ENCODE data around the gene GALNTL6. TPM values are rescaled to one million over a fixed set of nuclear protein-coding genes. Genes with fewer than 3 reads are reported as not detected.

Gene GALNTL6
- total and polyA plus RNA-seq, 8 donors = 0.15 to 0.87 (median 0.58) TPM; not detected in 3

- DNase-seq = no peak
- intact Hi-C loops (cut with DNase I; ENCODE audit: low total_unique reads) = no loop called here
- Histone ChIP-seq H3K27me3 (no peaks in the 10 kb centered on the region), H3K4me3 (no peak overlapping the region), H3K4me1 (peaks cover 0 to 18% (median 5%) of the 10 kb centered on the region in 4 donors), H3K27ac (no peak overlapping the region), H3K9me3 (peaks cover 0 to 13% (median 11%) of the 10 kb centered on the region in 4 donors), H3K36me3 (no peaks in the 10 kb centered on the region)
- no peak for TF ChIP-seq POLR2AphosphoS5 (IDR thresholded peaks at IDR 0.05)
- TF ChIP-seq, protein P1, sequence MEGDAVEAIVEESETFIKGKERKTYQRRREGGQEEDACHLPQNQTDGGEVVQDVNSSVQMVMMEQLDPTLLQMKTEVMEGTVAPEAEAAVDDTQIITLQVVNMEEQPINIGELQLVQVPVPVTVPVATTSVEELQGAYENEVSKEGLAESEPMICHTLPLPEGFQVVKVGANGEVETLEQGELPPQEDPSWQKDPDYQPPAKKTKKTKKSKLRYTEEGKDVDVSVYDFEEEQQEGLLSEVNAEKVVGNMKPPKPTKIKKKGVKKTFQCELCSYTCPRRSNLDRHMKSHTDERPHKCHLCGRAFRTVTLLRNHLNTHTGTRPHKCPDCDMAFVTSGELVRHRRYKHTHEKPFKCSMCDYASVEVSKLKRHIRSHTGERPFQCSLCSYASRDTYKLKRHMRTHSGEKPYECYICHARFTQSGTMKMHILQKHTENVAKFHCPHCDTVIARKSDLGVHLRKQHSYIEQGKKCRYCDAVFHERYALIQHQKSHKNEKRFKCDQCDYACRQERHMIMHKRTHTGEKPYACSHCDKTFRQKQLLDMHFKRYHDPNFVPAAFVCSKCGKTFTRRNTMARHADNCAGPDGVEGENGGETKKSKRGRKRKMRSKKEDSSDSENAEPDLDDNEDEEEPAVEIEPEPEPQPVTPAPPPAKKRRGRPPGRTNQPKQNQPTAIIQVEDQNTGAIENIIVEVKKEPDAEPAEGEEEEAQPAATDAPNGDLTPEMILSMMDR (IDR thresholded peaks at IDR 0.05) = no peak
- TF ChIP-seq POLR2A (IDR thresholded peaks at IDR 0.05) = no peak
- no peak for TF ChIP-seq EP300 (IDR thresholded peaks at IDR 0.05)
- 45 to 59% (median 47%) methylated on average over 5 of the region's 5 CpGs for WGBS, 5 donors
These were observed 1179.6 kb downstream of the GALNTL6 start for GRCh38 chr4:172992648-172993378.

- no peaks in the 10 kb centered on the region for H3K36me3 ChIP-seq
- intact Hi-C loops (cut with DNase I; ENCODE audit: low total_unique reads) = no loop called here
- WGBS, 5 donors = 76 to 85% (median 84%) methylated on average over 4 of the region's 4 CpGs
- no peak overlapping the region for H3K4me3 ChIP-seq
- DNase-seq = no peak
- H3K27me3 ChIP-seq = no peaks in the 10 kb centered on the region
- H3K9me3 ChIP-seq = no peaks in the 10 kb centered on the region
- H3K4me1 ChIP-seq = peaks cover 0 to 19% (median 7%) of the 10 kb centered on the region in 4 donors
- H3K27ac ChIP-seq = no peak overlapping the region
- TF ChIP-seq EP300 (IDR thresholded peaks at IDR 0.05) (no peak), POLR2AphosphoS5 (IDR thresholded peaks at IDR 0.05) (no peak), POLR2A (IDR thresholded peaks at IDR 0.05) (no peak)
- TF ChIP-seq, protein P1 (IDR thresholded peaks at IDR 0.05) = no peak
These were observed 1182.0 kb downstream of the GALNTL6 start for GRCh38 chr4:172995161-172995560.

- H3K27me3 ChIP-seq = no peaks in the 10 kb centered on the region
- intact Hi-C loops (cut with DNase I; ENCODE audit: low total_unique reads) = no loop called here
- H3K36me3 ChIP-seq = no peaks in the 10 kb centered on the region
- DNase-seq = no peak
- WGBS, 5 donors = 65 to 79% (median 70%) methylated on average over 1 of the region's 1 CpG
- no peak overlapping the region for H3K4me3 ChIP-seq
- no peaks in the 10 kb centered on the region for H3K9me3 ChIP-seq
- no peak overlapping the region for H3K27ac ChIP-seq
- peaks cover 0 to 15% (median 5%) of the 10 kb centered on the region in 4 donors for H3K4me1 ChIP-seq
- TF ChIP-seq, protein P1 (IDR thresholded peaks at IDR 0.05) = no peak
- TF ChIP-seq EP300 (IDR thresholded peaks at IDR 0.05) (no peak), POLR2A (IDR thresholded peaks at IDR 0.05) (no peak)
These were observed 1182.5 kb downstream of the GALNTL6 start for GRCh38 chr4:172995704-172996103.

DNA sequence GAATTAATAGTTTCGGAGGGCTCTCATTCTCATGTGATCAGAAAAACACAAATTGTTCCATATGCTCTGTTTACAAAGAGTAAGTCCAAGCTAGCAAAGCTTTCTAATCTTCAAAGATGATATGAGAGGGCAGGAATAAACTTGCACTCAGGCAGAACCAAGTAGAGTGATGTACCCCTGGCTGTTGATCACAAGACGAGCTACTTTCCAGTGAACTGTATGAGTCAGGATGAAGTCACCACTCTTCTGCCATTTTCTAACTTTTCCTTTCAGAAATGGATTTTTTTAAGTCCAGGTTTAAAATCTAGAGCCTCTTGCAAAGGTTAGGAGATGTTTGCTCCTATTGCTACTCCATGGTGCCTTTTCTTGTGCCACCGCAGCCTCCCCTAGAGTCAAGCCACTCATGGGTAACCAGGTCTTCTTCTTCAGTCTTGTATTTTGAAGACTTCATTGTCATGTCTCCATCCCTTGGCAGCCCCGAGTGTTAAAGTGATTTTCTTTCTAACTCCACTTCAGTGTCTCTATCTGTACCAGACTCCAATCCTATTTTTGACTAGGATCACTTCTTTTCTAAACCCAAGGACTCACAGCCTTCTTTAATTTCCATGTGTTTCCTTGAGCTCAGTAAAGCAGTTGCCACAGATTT is 1183.5 kb downstream of the GALNTL6 start:
- no peaks in the 10 kb centered on the region for H3K36me3 ChIP-seq
- peaks cover 0 to 15% (median 5%) of the 10 kb centered on the region in 4 donors for H3K4me1 ChIP-seq
- intact Hi-C loops (cut with DNase I; ENCODE audit: low total_unique reads) = no loop called here
- H3K9me3 ChIP-seq = no peaks in the 10 kb centered on the region
- no peak overlapping the region for H3K4me3 ChIP-seq
- 83 to 88% (median 86%) methylated on average over 4 of the region's 4 CpGs for WGBS, 5 donors
- TF ChIP-seq EP300 (IDR thresholded peaks at IDR 0.05) = no peak
- no peak for TF ChIP-seq POLR2A (IDR thresholded peaks at IDR 0.05)
- TF ChIP-seq, protein P1 (IDR thresholded peaks at IDR 0.05) = no peak
- TF ChIP-seq POLR2AphosphoS5 (IDR thresholded peaks at IDR 0.05) = no peak
- no peaks in the 10 kb centered on the region for H3K27me3 ChIP-seq
- no peak overlapping the region for H3K27ac ChIP-seq
- DNase-seq = no peak

All from stomach (tissue), 9 donors.